Tibial artery (tissue), 4 donors: ENCODE measurements around the gene TRPV6.

Source experiments
- DNase-seq, 2 donors: peaks; one replicate each; pipeline ENCODE4 v3.0.0-alpha.2; 2019
- H3K27ac ChIP-seq, 2 donors: fragments of 200-600 bp; sonication (generic) in 1 of 2; 1 replicate in 1 of 2; 2 replicates in 1 of 2; pipeline ENCODE4 v1.5.1; 2018 to 2019; ENCODE audit warnings: mild to moderate bottlenecking in 1 of 2
- H3K27me3 ChIP-seq, 2 donors: fragments of 200-600 bp; sonication (generic) in 1 of 2; one replicate each; pipeline versions ENCODE4 v1.5.1 to v1.6.0; 2016 to 2019
- H3K36me3 ChIP-seq, 3 donors: fragments of 200-600 bp; sonication (generic) in 2 of 3; one replicate each; pipeline ENCODE4 v1.5.1; 2016 to 2019; ENCODE audit warnings: mild to moderate bottlenecking in 2 of 3
- H3K4me1 ChIP-seq, 4 donors: fragments of 200-600 bp; sonication (generic) in 2 of 4; 1 replicate in 3 of 4; 2 replicates in 1 of 4; pipeline ENCODE4 v1.5.1; 2016 to 2019
- H3K4me3 ChIP-seq, 2 donors: fragments of 200-600 bp; sonication (generic) in 1 of 2; 1 replicate in 1 of 2; 2 replicates in 1 of 2; pipeline ENCODE4 v1.5.1; 2018 to 2019; ENCODE audit warnings: mild to moderate bottlenecking in 2 of 2
- H3K9me3 ChIP-seq, 3 donors: fragments of 200-600 bp; sonication (generic) in 1 of 3; one replicate each; pipeline ENCODE4 v1.5.1; 2016 to 2019
- CTCF ChIP-seq, 2 experiments: fragments of 200-600 bp in 1 of 2; fragments of 450-650 bp in 1 of 2; IDR thresholded peaks; one replicate each; pipeline ENCODE4 v1.5.1; 2017 to 2019; ENCODE audit warnings: antibody characterized with exemption in 2 of 2, mild to moderate bottlenecking in 1 of 2, moderate library complexity in 1 of 2
- intact Hi-C: fragments of 100-400 bp; cut with DNase I; formaldehyde crosslinking; loops from one replicate; pipeline ENCODE4 v1.15.0; 2023; ENCODE audit warnings: low total_unique reads

Gene TRPV6

GRCh38 chr7:142890874-142891485 is 5.4 kb upstream of the TRPV6 start:
- intact Hi-C loops, result no loop called here
- DNase-seq, result no peak
- Histone ChIP-seq H3K4me1 (peaks cover 0 to 2% (median 0%) of the 10 kb centered on the region in 4 donors), H3K27ac (no peak overlapping the region), H3K9me3 (no peaks in the 10 kb centered on the region), H3K36me3 (no peaks in the 10 kb centered on the region), H3K27me3 (peaks cover 0 to 17% of the 10 kb centered on the region in 2 donors), H3K4me3 (no peak overlapping the region)
- no peak for TF ChIP-seq CTCF (IDR thresholded peaks at IDR 0.05)

- Histone ChIP-seq H3K36me3 (no peaks in the 10 kb centered on the region), H3K4me3 (no peak overlapping the region), H3K4me1 (peaks cover 0 to 6% (median 0%) of the 10 kb centered on the region in 4 donors), H3K27ac (no peak overlapping the region), H3K9me3 (no peaks in the 10 kb centered on the region), H3K27me3 (peaks cover 0 to 20% of the 10 kb centered on the region in 2 donors)
- TF ChIP-seq CTCF (IDR thresholded peaks at IDR 0.05), result no peak
- intact Hi-C loops, result no loop called here
- no peak for DNase-seq
Observed at GRCh38 chr7:142889816-142890215, 4.3 kb upstream of the TRPV6 start.

GRCh38 chr7:142887282-142888015 is 1.9 kb upstream of the TRPV6 start:
- H3K4me1 ChIP-seq, result peaks cover 0 to 6% (median 0%) of the 10 kb centered on the region in 4 donors
- no peaks in the 10 kb centered on the region for H3K36me3 ChIP-seq
- DNase-seq, result peak; percentile 14 to 39
- H3K9me3 ChIP-seq, result no peaks in the 10 kb centered on the region
- intact Hi-C loops, result no loop called here
- no peak overlapping the region for H3K4me3 ChIP-seq
- TF ChIP-seq CTCF (IDR thresholded peaks at IDR 0.05), result no peak
- H3K27ac ChIP-seq, result no peak overlapping the region
- H3K27me3 ChIP-seq, result peaks cover 0 to 28% of the 10 kb centered on the region in 2 donors

- no peak overlapping the region for H3K27ac ChIP-seq
- intact Hi-C loops, result no loop called here
- TF ChIP-seq CTCF (IDR thresholded peaks at IDR 0.05), result no peak
- no peaks in the 10 kb centered on the region for H3K36me3 ChIP-seq
- peak in 1 of 2 donors; percentile 20 for DNase-seq
- no peaks in the 10 kb centered on the region for H3K9me3 ChIP-seq
- peaks cover 0 to 24% of the 10 kb centered on the region in 2 donors for H3K27me3 ChIP-seq
- H3K4me3 ChIP-seq, result no peak overlapping the region
- peaks cover 0 to 6% (median 0%) of the 10 kb centered on the region in 4 donors for H3K4me1 ChIP-seq
Observed at GRCh38 chr7:142886866-142887265, 1.3 kb upstream of the TRPV6 start.

DNA sequence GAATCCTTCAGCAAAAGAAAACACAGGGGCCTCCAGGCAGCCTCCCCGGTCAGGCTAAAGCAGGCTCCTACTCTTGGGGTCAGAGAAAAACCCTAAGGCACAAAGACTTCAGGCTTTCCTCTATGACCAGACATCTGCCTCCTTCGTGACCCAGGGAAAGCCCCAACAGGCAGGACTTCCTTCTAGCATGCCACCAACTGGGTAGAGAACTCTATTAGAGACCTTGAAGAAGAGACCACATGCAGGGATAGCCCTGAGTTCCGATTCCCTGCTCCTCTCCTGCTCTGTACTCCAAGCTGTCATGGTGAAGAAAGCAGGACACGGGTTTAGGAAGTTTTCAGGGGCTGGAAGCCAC is 1.3 kb downstream of the TRPV6 start:
- intact Hi-C loops, result no loop called here
- no peak for TF ChIP-seq CTCF (IDR thresholded peaks at IDR 0.05)
- Histone ChIP-seq H3K4me3 (no peak overlapping the region), H3K9me3 (no peaks in the 10 kb centered on the region), H3K36me3 (no peaks in the 10 kb centered on the region), H3K4me1 (peaks cover 0 to 6% (median 0%) of the 10 kb centered on the region in 4 donors), H3K27me3 (peaks cover 0 to 36% of the 10 kb centered on the region in 2 donors), H3K27ac (no peak overlapping the region)
- peak in 1 of 2 donors; percentile 14 for DNase-seq
